ENCODE results near the gene ZNF423.

The ZNF423 gene

GRCh38 chr16:49516382-49517036 lies 339.4 kb downstream of the ZNF423 start:
- H3K27me3 ChIP-seq (replicated peaks; ENCODE audit: control insufficient read depth, insufficient read depth, low read length) = no peaks in the 10 kb centered on the region; the same call in none of the 2 replicates
- no peak for TF ChIP-seq CTCF (IDR thresholded peaks at IDR 0.05; ENCODE audit: insufficient read depth, low read length, poor library complexity, severe bottlenecking)
- H3K4me3 ChIP-seq (replicated peaks; ENCODE audit: low read depth, low read length) = no peak overlapping the region
- H3K36me3 ChIP-seq (ENCODE audit: control insufficient read depth, insufficient read depth, low read length) = no peaks in the 10 kb centered on the region
- no peak for DNase-seq (ENCODE audit: extremely low read depth, insufficient read length)

- Histone ChIP-seq H3K4me3 (replicated peaks; ENCODE audit: low read depth, low read length) (no peak overlapping the region), H3K27me3 (replicated peaks; ENCODE audit: control insufficient read depth, insufficient read depth, low read length) (no peaks in the 10 kb centered on the region; the same call in none of the 2 replicates), H3K36me3 (ENCODE audit: control insufficient read depth, insufficient read depth, low read length) (no peaks in the 10 kb centered on the region)
- DNase-seq (ENCODE audit: extremely low read depth, insufficient read length) = no peak
- TF ChIP-seq CTCF (IDR thresholded peaks at IDR 0.05; ENCODE audit: insufficient read depth, low read length, poor library complexity, severe bottlenecking) = no peak
Measured at GRCh38 chr16:49515861-49516260, 340.1 kb downstream of the ZNF423 start.

GRCh38 chr16:49515016-49515565 lies 340.8 kb downstream of the ZNF423 start:
- H3K27me3 ChIP-seq (replicated peaks; ENCODE audit: control insufficient read depth, insufficient read depth, low read length) = no peaks in the 10 kb centered on the region; the same call in none of the 2 replicates
- DNase-seq (ENCODE audit: extremely low read depth, insufficient read length) = no peak
- no peaks in the 10 kb centered on the region for H3K36me3 ChIP-seq (ENCODE audit: control insufficient read depth, insufficient read depth, low read length)
- no peak for TF ChIP-seq CTCF (IDR thresholded peaks at IDR 0.05; ENCODE audit: insufficient read depth, low read length, poor library complexity, severe bottlenecking)
- H3K4me3 ChIP-seq (replicated peaks; ENCODE audit: low read depth, low read length) = no peak overlapping the region

GRCh38 chr16:49514073-49514980 lies 341.6 kb downstream of the ZNF423 start:
- no peak for DNase-seq (ENCODE audit: extremely low read depth, insufficient read length)
- Histone ChIP-seq H3K27me3 (replicated peaks; ENCODE audit: control insufficient read depth, insufficient read depth, low read length) (no peaks in the 10 kb centered on the region; the same call in none of the 2 replicates), H3K4me3 (replicated peaks; ENCODE audit: low read depth, low read length) (no peak overlapping the region), H3K36me3 (ENCODE audit: control insufficient read depth, insufficient read depth, low read length) (no peaks in the 10 kb centered on the region)
- TF ChIP-seq CTCF (IDR thresholded peaks at IDR 0.05; ENCODE audit: insufficient read depth, low read length, poor library complexity, severe bottlenecking) = no peak

- H3K4me3 ChIP-seq (replicated peaks; ENCODE audit: low read depth, low read length) = no peak overlapping the region
- H3K36me3 ChIP-seq (ENCODE audit: control insufficient read depth, insufficient read depth, low read length) = no peaks in the 10 kb centered on the region
- no peaks in the 10 kb centered on the region; the same call in none of the 2 replicates for H3K27me3 ChIP-seq (replicated peaks; ENCODE audit: control insufficient read depth, insufficient read depth, low read length)
- peak; percentile 18 for TF ChIP-seq CTCF (IDR thresholded peaks at IDR 0.05; ENCODE audit: insufficient read depth, low read length, poor library complexity, severe bottlenecking)
- DNase-seq (ENCODE audit: extremely low read depth, insufficient read length) = no peak
Measured at GRCh38 chr16:49513040-49513439, 342.9 kb downstream of the ZNF423 start.
